ENCODE results near the gene BRD1. TPM values are rescaled to one million over a fixed set of nuclear protein-coding genes. Genes with fewer than 3 reads are reported as not detected.
"Not testable (repeated sequence)": the region's sequence is repeated elsewhere in the genome, so short reads cannot be mapped to it uniquely, and the experiment has no call there.

BRD1 gene
- total RNA-seq, 1 donor: 23.5 TPM

- H3K27ac ChIP-seq (ENCODE audit: low read depth, low read length): no peak overlapping the region
- no peaks in the 10 kb centered on the region for H4K20me1 ChIP-seq (ENCODE audit: insufficient read depth, low read length)
- H3K4me3 ChIP-seq (ENCODE audit: insufficient read depth, low read length): no peak overlapping the region
- no peak overlapping the region for H2AFZ ChIP-seq (ENCODE audit: low read length)
- peak; percentile 37 for DNase-seq (ENCODE audit: insufficient read length, low spot score, missing footprints)
- H3K4me1 ChIP-seq (ENCODE audit: insufficient read depth, low read length): no peaks in the 10 kb centered on the region
- no peaks in the 10 kb centered on the region for H3K79me2 ChIP-seq (ENCODE audit: insufficient read depth, low read length)
- TF ChIP-seq CTCF (IDR thresholded peaks at IDR 0.05; ENCODE audit: extremely low read depth, low read depth, low read length): no peak
- H3K36me3 ChIP-seq (ENCODE audit: insufficient read depth, low read length): no peaks in the 10 kb centered on the region
- no peaks in the 10 kb centered on the region for H3K27me3 ChIP-seq (ENCODE audit: insufficient read depth, low read length)
- H3K9me3 ChIP-seq (ENCODE audit: low read depth, low read length): no peaks in the 10 kb centered on the region
- H3K4me2 ChIP-seq (ENCODE audit: insufficient read depth, low read length): no peak overlapping the region
These were observed 62.4 kb downstream of the BRD1 start for GRCh38 chr22:49765091-49765771.

GRCh38 chr22:49764127-49764581 is 63.5 kb downstream of the BRD1 start:
- Histone ChIP-seq H3K79me2 (ENCODE audit: insufficient read depth, low read length) (no peaks in the 10 kb centered on the region), H3K27ac (ENCODE audit: low read depth, low read length) (no peak overlapping the region), H3K4me2 (ENCODE audit: insufficient read depth, low read length) (no peak overlapping the region), H3K9me3 (ENCODE audit: low read depth, low read length) (no peaks in the 10 kb centered on the region), H4K20me1 (ENCODE audit: insufficient read depth, low read length) (no peaks in the 10 kb centered on the region), H3K36me3 (ENCODE audit: insufficient read depth, low read length) (no peaks in the 10 kb centered on the region), H3K27me3 (ENCODE audit: insufficient read depth, low read length) (no peaks in the 10 kb centered on the region), H3K4me1 (ENCODE audit: insufficient read depth, low read length) (no peaks in the 10 kb centered on the region), H2AFZ (ENCODE audit: low read length) (no peak overlapping the region), H3K4me3 (ENCODE audit: insufficient read depth, low read length) (no peak overlapping the region)
- no peak for TF ChIP-seq CTCF (IDR thresholded peaks at IDR 0.05; ENCODE audit: extremely low read depth, low read depth, low read length)
- DNase-seq (ENCODE audit: insufficient read length, low spot score, missing footprints): peak; percentile 67

GRCh38 chr22:49763696-49764095 is 64.0 kb downstream of the BRD1 start:
- no peak overlapping the region for H2AFZ ChIP-seq (ENCODE audit: low read length)
- no peak overlapping the region for H3K27ac ChIP-seq (ENCODE audit: low read depth, low read length)
- H3K36me3 ChIP-seq (ENCODE audit: insufficient read depth, low read length): no peaks in the 10 kb centered on the region
- no peak for DNase-seq (ENCODE audit: insufficient read length, low spot score, missing footprints)
- H4K20me1 ChIP-seq (ENCODE audit: insufficient read depth, low read length): no peaks in the 10 kb centered on the region
- H3K79me2 ChIP-seq (ENCODE audit: insufficient read depth, low read length): no peaks in the 10 kb centered on the region
- H3K4me1 ChIP-seq (ENCODE audit: insufficient read depth, low read length): no peaks in the 10 kb centered on the region
- H3K4me2 ChIP-seq (ENCODE audit: insufficient read depth, low read length): no peak overlapping the region
- no peaks in the 10 kb centered on the region for H3K27me3 ChIP-seq (ENCODE audit: insufficient read depth, low read length)
- no peak for TF ChIP-seq CTCF (IDR thresholded peaks at IDR 0.05; ENCODE audit: extremely low read depth, low read depth, low read length)
- no peak overlapping the region for H3K4me3 ChIP-seq (ENCODE audit: insufficient read depth, low read length)
- no peaks in the 10 kb centered on the region for H3K9me3 ChIP-seq (ENCODE audit: low read depth, low read length)

- TF ChIP-seq CTCF (IDR thresholded peaks at IDR 0.05; ENCODE audit: extremely low read depth, low read depth, low read length): no peak
- H3K79me2 ChIP-seq (ENCODE audit: insufficient read depth, low read length): no peaks in the 10 kb centered on the region
These were observed 64.5 kb downstream of the BRD1 start for GRCh38 chr22:49763138-49763537.

GRCh38 chr22:49762571-49762970 is 65.1 kb downstream of the BRD1 start:
- H2AFZ ChIP-seq (ENCODE audit: low read length); H3K36me3 ChIP-seq (ENCODE audit: insufficient read depth, low read length); H3K27me3 ChIP-seq (ENCODE audit: insufficient read depth, low read length); H3K27ac ChIP-seq (ENCODE audit: low read depth, low read length); DNase-seq (ENCODE audit: insufficient read length, low spot score, missing footprints); H3K4me2 ChIP-seq (ENCODE audit: insufficient read depth, low read length); H3K9me3 ChIP-seq (ENCODE audit: low read depth, low read length); H4K20me1 ChIP-seq (ENCODE audit: insufficient read depth, low read length); H3K4me3 ChIP-seq (ENCODE audit: insufficient read depth, low read length); H3K4me1 ChIP-seq (ENCODE audit: insufficient read depth, low read length); H3K79me2 ChIP-seq (ENCODE audit: insufficient read depth, low read length): not testable (repeated sequence)

More at GRCh38 chr22:49763138-49763537, 64.5 kb downstream of the BRD1 start:
- no peaks in the 10 kb centered on the region for H3K9me3 ChIP-seq (ENCODE audit: low read depth, low read length)
- H3K36me3 ChIP-seq (ENCODE audit: insufficient read depth, low read length): no peaks in the 10 kb centered on the region
- no peak overlapping the region for H3K27ac ChIP-seq (ENCODE audit: low read depth, low read length)
- H3K4me3 ChIP-seq (ENCODE audit: insufficient read depth, low read length): no peak overlapping the region
- no peak overlapping the region for H3K4me2 ChIP-seq (ENCODE audit: insufficient read depth, low read length)
- no peaks in the 10 kb centered on the region for H3K4me1 ChIP-seq (ENCODE audit: insufficient read depth, low read length)
- DNase-seq (ENCODE audit: insufficient read length, low spot score, missing footprints): peak; percentile 58
- H2AFZ ChIP-seq (ENCODE audit: low read length): no peak overlapping the region
- H3K27me3 ChIP-seq (ENCODE audit: insufficient read depth, low read length): no peaks in the 10 kb centered on the region
- H4K20me1 ChIP-seq (ENCODE audit: insufficient read depth, low read length): no peaks in the 10 kb centered on the region

Measured in osteoblast (primary cell).